HG03457 (cell line): ENCODE data around the gene THPO.

ENCODE experiments used
- ATAC-seq: cut with Tn5 transposase; IDR thresholded peaks from one replicate; pipeline ENCODE4 v1.9.1; 2021; ENCODE audit warnings: moderate number of reproducible peaks; ENCODE audit not compliant: unreplicated experiment

The THPO gene

DNA sequence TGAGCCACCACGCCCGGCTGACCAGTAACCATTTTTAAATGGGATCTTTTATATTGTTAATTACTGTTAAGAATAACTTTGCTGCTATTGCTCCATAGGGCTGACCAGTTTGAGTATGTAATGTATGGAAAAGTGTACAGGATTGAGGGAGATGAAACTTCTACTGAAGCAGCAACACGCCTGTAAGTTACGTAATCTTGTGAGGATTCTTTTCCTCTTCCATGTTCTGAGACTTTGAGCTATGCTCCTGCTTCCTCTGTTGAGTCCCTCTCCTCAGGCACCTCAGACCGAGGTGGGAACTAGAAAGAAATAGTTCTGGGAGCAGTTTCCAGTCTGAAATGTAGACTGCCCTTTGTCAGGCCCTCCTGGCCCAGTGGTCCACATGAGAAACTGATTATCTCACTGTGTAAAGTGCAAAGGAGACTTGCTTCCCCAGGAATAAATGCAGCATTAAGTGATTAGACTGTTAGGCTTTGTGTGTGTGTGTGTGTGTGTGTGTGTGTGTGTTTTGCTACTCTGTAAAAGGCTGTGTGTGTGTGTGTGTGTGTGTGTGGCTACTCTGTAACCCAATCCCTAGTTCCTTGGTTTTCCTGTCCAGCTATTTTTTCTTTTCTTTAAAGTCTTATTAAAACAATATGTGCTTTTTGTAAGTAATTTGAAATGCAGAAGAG, 11.3 kb downstream of the THPO start:
- ATAC-seq: no peak

DNA sequence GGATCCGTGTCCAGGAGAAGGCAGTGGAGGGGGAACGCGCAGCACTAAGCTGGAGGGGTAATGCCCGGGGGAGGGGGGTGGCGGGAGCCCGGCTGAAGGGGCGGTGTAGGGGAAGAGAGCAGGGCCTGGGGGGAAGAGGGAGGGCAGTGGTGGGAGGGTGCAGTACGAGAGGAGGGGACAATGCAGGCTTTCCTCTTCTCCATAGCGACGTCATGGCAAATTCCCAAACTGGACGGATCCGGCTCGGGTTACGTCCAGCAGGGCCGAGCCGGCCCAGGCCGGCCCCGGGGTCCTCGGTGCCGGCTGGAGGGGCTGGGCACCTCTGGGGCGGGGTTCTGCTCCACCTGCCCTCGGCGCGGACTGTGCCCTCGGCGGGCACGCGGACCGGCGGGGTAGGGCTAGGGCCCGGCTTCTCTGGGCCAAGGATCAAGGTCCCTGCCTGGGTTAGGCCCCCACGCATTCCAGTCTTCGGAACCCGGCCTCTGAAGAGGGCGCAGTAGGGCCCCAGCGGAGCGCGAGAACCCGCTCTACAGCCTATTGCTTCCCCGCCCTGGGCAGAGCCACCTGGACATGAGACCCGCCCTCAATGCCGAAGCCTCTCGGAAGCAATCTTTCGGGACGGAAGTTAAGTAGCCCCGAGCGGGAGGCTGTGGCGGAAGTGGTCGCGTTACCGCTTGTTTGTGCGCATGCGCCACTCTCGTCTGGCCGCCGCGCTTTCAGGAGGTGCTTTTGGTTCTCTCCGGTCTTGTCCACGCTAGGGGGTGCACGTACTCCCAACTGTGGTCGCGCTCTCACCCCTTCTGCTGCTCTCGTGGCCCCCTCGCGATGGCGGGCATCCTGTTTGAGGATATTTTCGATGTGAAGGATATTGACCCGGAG, 15.1 kb downstream of the THPO start:
- ATAC-seq: peak; percentile 80

DNA sequence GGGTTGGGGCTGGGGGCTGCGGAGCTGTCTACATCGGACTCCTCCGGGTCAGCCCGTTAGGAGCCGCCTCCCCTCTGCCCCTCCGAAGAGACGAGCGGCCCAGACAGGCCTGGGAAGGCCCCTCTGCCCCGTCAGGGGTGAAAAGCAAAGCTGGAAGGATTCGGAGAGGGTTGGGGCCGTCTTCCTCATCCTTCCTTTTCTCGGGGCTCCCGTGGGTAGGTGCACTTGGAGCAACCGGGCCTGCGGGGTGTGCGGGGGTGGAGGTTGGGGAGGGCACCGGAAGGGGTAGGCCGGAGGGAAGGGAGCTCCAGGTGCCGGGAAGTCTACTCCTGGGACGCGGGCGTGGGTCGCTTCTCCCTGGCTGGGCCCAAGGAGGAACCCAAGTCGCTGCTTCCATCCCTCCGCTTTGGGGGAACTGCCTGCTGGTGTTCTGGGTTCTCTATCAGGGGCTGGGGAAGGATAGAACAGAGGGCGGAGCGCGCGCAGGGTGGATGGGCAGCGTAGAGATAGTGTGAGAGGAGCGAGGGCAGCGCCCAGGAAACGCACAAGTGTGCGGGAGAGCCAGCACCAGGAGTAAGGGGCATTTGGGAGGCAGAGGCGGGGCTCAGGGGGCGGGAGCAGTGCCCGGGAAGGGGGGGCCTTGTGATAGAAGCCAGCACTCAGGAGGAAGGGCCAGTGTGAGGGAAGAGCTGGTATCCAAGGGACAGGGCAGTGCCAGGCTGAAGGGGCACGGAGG, 15.9 kb downstream of the THPO start:
- ATAC-seq: no peak

GRCh38 chr3:184361532-184361931, 16.5 kb downstream of the THPO start, which contains the start of the genes CLCN2 and POLR2H:
Gene CLCN2, minus strand, starts transcription at chr3:184361605. Its CDS starts 126 bp downstream, at chr3:184361479.
Gene POLR2H, plus strand, starts transcription at chr3:184361710. Its CDS starts 1,783 bp downstream, at chr3:184363493.
- ATAC-seq: no peak

DNA sequence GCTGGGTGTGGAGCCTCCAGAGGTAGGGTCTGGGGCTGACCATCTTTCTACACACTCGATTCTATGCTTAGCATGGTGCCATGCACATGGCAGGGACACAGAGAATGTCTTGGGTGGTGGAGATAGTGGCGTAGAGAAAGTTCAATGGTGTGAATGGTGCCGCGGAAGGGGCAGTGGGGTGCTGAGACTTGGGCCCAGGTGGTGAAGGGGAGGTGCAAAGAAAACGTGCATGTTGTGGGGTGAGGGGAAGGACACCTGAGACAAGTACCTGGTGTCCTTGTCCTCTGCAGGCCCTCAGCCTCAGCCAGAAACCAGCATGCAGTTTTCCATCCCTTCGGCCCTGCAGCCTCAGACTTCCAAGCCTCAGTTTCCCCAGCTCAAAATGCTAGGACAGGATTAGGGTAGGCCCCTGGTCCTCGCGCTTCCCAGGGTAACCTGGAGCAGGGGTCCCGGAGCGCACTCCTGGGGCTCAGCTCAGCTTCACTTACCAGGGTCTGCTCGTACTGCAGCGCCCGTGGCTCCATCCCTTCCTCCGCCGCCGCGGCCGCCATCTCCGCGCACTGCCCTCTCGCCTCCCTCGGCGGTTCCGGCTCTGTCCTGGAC, 17.0 kb downstream of the THPO start:
- no peak for ATAC-seq

- ATAC-seq: no peak
Measured at GRCh38 chr3:184360070-184360928, 17.7 kb downstream of the THPO start.

GRCh38 chr3:184359610-184360009, 18.4 kb downstream of the THPO start:
- ATAC-seq: no peak

- no peak for ATAC-seq
Measured at GRCh38 chr3:184358921-184359350, 19.1 kb downstream of the THPO start.

- no peak for ATAC-seq
Measured at GRCh38 chr3:184358124-184358767, 19.8 kb downstream of the THPO start.

- ATAC-seq: no peak
Measured at GRCh38 chr3:184357248-184358123, 20.5 kb downstream of the THPO start.

GRCh38 chr3:184355261-184356040, 22.6 kb downstream of the THPO start:
- no peak for ATAC-seq

DNA sequence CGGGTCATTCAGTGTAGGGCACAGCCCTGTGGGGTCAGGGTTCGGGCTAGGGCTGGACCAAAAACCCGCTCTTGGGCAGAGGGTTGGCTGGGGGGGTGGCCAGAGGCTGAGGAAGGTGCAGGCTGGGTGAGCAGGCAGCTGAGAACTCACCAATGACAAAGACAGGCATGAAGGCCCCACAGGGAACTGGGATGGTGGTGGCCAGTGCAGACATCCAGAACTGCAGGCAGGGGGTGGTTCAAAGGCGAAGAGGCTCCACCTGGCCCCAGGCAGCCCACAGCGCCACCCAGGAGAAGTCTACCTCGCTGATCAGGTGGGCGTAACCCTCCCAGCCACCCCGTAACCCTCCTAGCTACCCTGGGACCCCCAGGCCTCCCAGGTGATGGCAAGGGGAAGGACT, 23.3 kb downstream of the THPO start:
- no peak for ATAC-seq

DNA sequence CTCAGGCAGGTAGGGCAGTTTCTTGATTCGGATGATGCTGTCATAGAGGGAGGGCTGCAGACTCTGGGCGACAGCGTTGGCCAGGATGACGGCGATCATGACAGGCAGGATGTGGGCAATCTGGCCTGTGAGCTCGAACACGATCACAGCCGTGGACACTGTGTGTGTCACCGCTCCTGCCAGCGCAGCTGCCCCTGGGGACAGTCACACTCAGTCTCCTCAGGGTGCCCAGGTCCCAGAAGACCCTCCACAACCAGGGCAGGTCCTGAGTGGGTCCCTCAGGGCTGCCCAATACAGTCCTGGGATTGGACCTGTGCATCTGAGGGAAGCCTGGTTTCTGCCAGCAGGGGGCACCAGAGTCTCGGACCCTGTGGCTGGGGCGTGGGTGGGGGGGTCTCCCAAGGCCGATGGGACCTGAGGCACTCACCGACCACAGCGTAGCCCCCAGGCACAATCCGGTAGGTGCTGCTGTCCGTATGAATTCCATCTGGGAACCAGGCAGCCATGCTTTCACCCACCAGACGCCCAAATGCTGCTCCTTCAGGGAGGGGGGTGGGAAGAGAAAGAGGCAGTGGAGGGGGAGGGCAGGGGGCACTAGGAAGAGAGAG, 23.8 kb downstream of the THPO start:
- no peak for ATAC-seq

DNA sequence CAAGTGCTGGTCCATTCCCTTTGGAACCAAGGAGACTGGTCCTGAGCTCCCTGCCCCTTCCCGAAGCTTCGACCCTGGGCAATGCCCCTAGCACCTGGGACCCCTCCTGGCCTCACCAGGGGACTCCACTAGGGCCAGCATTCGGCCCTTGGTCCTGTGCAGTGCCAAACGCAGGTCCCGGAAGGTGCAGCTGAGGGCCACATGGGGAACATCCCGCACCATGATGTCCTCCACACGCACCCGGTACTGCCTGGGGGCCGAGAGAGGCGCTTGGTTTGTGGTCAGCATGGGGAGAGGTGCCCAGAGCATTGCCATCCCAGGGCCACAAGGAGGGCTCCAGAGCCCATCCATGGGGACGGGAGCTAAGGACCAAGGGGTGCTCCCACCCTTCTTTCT, 24.5 kb downstream of the THPO start:
- ATAC-seq: no peak

DNA sequence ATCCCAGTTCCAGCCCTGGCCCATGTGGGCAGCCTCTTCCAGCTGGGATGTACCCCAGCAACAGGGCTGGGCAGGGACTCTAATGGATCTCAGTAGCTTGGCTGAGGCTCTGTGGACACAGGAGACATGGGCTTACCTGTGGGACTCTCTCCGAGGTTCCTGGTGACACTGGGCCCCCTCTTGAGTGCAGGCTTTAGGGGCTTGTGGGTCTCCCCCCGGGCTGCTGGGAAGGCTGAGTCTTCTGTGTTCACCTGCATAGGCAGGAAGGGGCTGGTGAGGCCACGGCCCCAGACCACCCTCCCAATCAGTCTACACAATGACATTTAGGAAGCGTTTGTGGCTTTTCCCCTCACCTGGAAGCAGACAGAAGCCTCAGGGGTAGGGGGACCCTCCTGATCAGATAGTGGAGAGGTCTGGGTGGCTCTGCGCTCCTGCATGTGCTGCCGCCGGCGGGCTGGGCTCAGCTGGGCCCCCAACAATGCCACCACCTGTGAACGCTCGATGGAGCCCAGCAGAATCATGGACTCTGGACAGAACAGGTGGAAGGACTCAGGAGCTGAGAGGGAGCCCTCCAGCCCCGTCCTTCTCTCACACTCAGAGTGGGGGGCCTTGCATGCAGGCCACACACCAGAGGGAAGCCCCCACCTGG, 25.0 kb downstream of the THPO start:
- ATAC-seq: no peak

GRCh38 chr3:184352149-184352785, 25.7 kb downstream of the THPO start:
- no peak for ATAC-seq
